Measurements from ENCODE around the gene ZFHX3. TPM values are rescaled to one million over a fixed set of nuclear protein-coding genes. Genes with fewer than 3 reads are reported as not detected.
A peak's percentile ranks its signal among the peaks of the same experiment; 100 is the strongest.

Gene ZFHX3
- total RNA-seq, 2 donors from 2014 or later: 0.21 to 0.22 TPM

DNA sequence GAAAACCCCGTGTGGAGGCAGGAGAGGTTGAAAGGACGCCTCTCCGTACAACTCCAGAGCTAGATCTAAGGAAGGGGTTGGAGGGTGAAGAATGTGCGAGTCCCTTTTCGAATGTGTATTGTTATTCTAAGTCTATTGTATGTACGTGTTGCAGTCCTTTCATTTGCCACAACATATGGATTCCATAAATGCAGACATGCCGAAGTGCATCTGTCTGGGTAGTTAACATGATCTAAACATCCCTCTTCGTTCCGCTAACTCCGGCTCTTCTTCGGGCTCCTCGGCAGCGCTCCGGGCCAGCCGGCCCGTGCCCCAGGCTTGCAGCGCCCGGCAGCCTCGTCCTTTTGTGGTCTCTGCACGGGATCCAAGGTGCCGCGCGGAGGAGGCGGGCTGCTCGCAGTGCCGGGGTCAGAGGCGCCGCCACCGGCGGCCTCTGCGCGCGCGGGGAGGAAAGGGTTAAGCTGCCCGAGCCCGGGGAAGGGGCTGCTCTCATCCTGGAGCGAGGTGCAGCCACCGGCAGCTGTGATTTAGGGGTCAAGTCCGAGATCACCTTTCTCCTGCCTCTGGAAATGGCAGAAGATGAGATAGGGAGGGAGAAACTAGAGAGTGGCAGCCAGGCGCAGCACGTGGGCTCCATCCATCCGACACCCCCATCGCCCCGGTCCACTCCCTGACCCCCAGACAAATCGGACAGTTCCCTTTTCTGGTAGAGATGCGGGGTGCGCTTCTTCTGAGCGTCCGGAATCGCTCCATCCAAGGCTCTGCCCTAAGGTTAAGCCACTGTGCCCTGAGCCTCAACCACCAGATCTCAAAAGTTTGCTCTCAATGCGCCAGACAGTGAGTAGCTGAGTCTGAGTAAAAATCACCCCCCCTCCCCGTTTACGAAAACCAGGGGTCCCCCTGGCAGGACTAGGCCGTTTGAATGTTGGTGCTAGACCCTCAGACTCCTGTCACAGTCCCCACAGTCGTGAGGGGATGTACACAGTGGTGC is 15.1 kb upstream of the ZFHX3 start:
- Mint-ChIP-seq H3K4me1 (no peaks in the 10 kb centered on the region), H3K27ac (no peak overlapping the region), H3K4me3 (no peak overlapping the region), H3K36me3 (ENCODE audit: low read depth) (no peaks in the 10 kb centered on the region), H3K27me3 (peaks cover 48% of the 10 kb centered on the region), H3K9me3 (no peaks in the 10 kb centered on the region)
- no peak for ATAC-seq (replicated peaks)

- H3K27me3 Mint-ChIP-seq: peaks cover 50% of the 10 kb centered on the region
- H3K27ac Mint-ChIP-seq: no peak overlapping the region
- H3K4me1 Mint-ChIP-seq: peaks cover 3% of the 10 kb centered on the region
- no peak for ATAC-seq (replicated peaks)
- no peaks in the 10 kb centered on the region for H3K9me3 Mint-ChIP-seq
- H3K36me3 Mint-ChIP-seq (ENCODE audit: low read depth): peaks cover 5% of the 10 kb centered on the region
- no peak overlapping the region for H3K4me3 Mint-ChIP-seq
These were observed 14.2 kb upstream of the ZFHX3 start for GRCh38 chr16:73062001-73062616.

- peaks cover 8% of the 10 kb centered on the region for H3K4me1 Mint-ChIP-seq
- ATAC-seq (replicated peaks): no peak
- H3K27ac Mint-ChIP-seq: no peak overlapping the region
- no peak overlapping the region for H3K4me3 Mint-ChIP-seq
- H3K27me3 Mint-ChIP-seq: peaks cover 61% of the 10 kb centered on the region
- peaks cover 6% of the 10 kb centered on the region for H3K36me3 Mint-ChIP-seq (ENCODE audit: low read depth)
- H3K9me3 Mint-ChIP-seq: no peaks in the 10 kb centered on the region
These were observed 13.1 kb upstream of the ZFHX3 start for GRCh38 chr16:73060892-73061490.

DNA sequence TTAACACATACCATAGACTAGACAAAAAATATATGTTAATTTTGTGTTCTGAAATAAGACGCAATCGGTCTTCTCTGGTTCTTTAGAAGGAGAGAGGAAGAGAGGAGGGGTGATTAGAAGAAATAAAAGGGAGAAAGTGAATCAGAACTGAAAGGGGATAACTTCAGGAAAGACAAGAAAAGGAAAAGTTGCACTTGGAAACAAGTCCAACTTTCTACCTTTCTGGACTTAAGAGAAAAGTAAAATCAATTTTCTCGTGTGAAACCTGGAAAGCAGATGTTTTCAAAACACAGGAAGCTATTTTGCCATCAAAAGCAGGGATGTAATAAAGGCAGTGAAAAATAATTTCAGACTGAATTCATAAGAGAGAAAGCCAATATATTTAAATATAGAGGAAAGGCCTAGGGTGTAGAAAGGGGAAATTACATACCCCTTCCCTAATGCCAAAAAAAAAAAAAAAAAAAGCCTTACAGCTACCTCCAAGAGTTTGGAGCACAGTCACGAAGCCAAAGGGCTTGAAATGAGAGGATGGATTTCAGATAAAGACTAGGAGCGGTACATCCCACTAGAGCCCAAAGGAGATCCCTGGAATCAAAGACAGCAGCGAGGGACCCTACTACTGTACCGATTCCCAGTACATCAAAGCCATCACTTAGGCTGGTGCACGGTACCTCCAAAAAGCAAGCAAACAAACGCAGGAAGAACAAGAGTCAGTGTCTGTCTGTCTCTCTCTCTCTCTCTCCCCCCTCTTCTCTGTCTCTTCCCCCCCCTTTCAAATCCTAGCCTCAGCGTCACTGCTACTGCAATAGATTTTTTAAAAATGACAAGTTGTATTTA is 12.1 kb upstream of the ZFHX3 start:
- no peaks in the 10 kb centered on the region for H3K9me3 Mint-ChIP-seq
- peaks cover 14% of the 10 kb centered on the region for H3K4me1 Mint-ChIP-seq
- H3K4me3 Mint-ChIP-seq: peak overlapping the region; percentile 69
- no peak overlapping the region for H3K27ac Mint-ChIP-seq
- peaks cover 64% of the 10 kb centered on the region for H3K27me3 Mint-ChIP-seq
- no peak for ATAC-seq (replicated peaks)
- peaks cover 6% of the 10 kb centered on the region for H3K36me3 Mint-ChIP-seq (ENCODE audit: low read depth)

- Mint-ChIP-seq H3K4me3 (peak overlapping the region; percentile 69), H3K9me3 (no peaks in the 10 kb centered on the region), H3K27ac (no peak overlapping the region), H3K27me3 (peaks cover 58% of the 10 kb centered on the region), H3K4me1 (peaks cover 14% of the 10 kb centered on the region), H3K36me3 (ENCODE audit: low read depth) (peaks cover 6% of the 10 kb centered on the region)
- peak; percentile 24 for ATAC-seq (replicated peaks)
These were observed 10.9 kb upstream of the ZFHX3 start for GRCh38 chr16:73058616-73059409.

- peak; percentile 51 for ATAC-seq (replicated peaks)
These were observed 10.3 kb upstream of the ZFHX3 start for GRCh38 chr16:73058221-73058615.

GRCh38 chr16:73057291-73058210 is 9.6 kb upstream of the ZFHX3 start:
- Mint-ChIP-seq H3K36me3 (ENCODE audit: low read depth) (peaks cover 6% of the 10 kb centered on the region), H3K9me3 (no peaks in the 10 kb centered on the region), H3K27ac (no peak overlapping the region), H3K27me3 (peaks cover 49% of the 10 kb centered on the region), H3K4me3 (peak overlapping the region; percentile 82), H3K4me1 (peaks cover 14% of the 10 kb centered on the region)
- ATAC-seq (replicated peaks): peak; percentile 28

More at GRCh38 chr16:73058221-73058615, 10.3 kb upstream of the ZFHX3 start:
- Mint-ChIP-seq H3K27me3 (peaks cover 52% of the 10 kb centered on the region), H3K27ac (no peak overlapping the region), H3K4me3 (no peak overlapping the region), H3K9me3 (no peaks in the 10 kb centered on the region), H3K36me3 (ENCODE audit: low read depth) (peaks cover 6% of the 10 kb centered on the region), H3K4me1 (peaks cover 14% of the 10 kb centered on the region)

DNA sequence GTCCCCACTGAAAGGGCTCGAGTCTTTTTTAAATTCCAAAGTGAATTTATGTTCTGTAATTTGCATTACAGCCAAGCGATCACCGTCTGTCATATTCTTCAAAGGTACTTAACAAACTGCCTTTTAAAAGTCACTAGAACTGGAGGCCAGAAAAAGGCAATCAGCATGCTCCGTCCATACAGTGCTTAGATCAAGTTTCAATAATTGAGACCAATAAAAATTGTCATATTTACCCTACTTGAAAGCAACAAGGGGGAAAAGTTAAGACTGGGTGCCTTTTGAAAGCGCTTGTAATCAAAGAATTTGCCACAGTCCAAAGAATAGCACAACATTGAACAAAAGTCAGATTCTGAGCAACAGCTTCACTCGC is 9.0 kb upstream of the ZFHX3 start:
- Mint-ChIP-seq H3K4me3 (peak overlapping the region; percentile 82), H3K27me3 (peaks cover 42% of the 10 kb centered on the region), H3K9me3 (no peaks in the 10 kb centered on the region), H3K4me1 (peaks cover 14% of the 10 kb centered on the region), H3K36me3 (ENCODE audit: low read depth) (peaks cover 6% of the 10 kb centered on the region), H3K27ac (no peak overlapping the region)
- ATAC-seq (replicated peaks): no peak

GRCh38 chr16:73056448-73056847 is 8.5 kb upstream of the ZFHX3 start:
- Mint-ChIP-seq H3K27me3 (peaks cover 40% of the 10 kb centered on the region), H3K9me3 (no peaks in the 10 kb centered on the region), H3K36me3 (ENCODE audit: low read depth) (peaks cover 6% of the 10 kb centered on the region), H3K27ac (no peak overlapping the region), H3K4me1 (peaks cover 14% of the 10 kb centered on the region), H3K4me3 (no peak overlapping the region)
- ATAC-seq (replicated peaks): no peak

DNA sequence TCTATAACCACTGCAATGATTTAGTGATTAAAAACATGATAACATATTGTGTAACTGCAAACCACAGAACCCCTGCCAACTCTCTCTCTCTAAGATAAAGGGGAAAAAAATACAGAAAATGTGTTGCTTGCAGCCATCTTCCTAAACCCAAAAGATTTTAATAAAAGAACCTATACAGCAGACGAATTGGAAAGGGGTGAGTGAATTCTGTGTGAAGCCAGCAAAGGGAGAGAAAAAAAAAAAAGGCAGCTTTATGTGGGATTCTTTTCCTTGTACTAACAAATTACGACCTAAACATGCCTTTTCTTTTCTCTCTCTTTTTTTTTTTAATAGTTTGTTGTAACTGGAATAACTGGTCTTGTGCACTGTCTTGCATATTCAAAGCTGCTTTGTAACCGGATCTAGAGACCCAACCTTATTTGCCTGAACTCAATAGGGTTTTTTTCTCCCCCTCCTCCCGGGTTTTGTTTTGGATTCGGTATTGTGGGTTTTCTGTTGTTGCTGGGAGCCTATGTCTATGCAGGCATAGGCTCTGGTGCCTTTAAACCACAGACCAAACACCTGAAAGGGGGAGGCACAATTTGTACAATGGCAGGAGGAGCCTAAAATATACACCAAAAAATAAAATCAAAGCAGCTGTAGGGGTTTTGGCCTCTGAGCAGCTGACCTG is 7.0 kb upstream of the ZFHX3 start:
- ATAC-seq (replicated peaks): no peak
- Mint-ChIP-seq H3K36me3 (ENCODE audit: low read depth) (peaks cover 6% of the 10 kb centered on the region), H3K4me3 (no peak overlapping the region)

GRCh38 chr16:73054498-73054812 is 6.5 kb upstream of the ZFHX3 start:
- H3K27ac Mint-ChIP-seq: no peak overlapping the region
- peaks cover 28% of the 10 kb centered on the region for H3K27me3 Mint-ChIP-seq
- ATAC-seq (replicated peaks): no peak
- H3K36me3 Mint-ChIP-seq (ENCODE audit: low read depth): peaks cover 6% of the 10 kb centered on the region
- no peak overlapping the region for H3K4me3 Mint-ChIP-seq
- H3K4me1 Mint-ChIP-seq: peaks cover 14% of the 10 kb centered on the region
- H3K9me3 Mint-ChIP-seq: no peaks in the 10 kb centered on the region

More for the DNA sequence above, 7.0 kb upstream of the ZFHX3 start:
- H3K4me1 Mint-ChIP-seq: peaks cover 14% of the 10 kb centered on the region
- H3K27ac Mint-ChIP-seq: no peak overlapping the region
- no peaks in the 10 kb centered on the region for H3K9me3 Mint-ChIP-seq
- peaks cover 33% of the 10 kb centered on the region for H3K27me3 Mint-ChIP-seq

DNA sequence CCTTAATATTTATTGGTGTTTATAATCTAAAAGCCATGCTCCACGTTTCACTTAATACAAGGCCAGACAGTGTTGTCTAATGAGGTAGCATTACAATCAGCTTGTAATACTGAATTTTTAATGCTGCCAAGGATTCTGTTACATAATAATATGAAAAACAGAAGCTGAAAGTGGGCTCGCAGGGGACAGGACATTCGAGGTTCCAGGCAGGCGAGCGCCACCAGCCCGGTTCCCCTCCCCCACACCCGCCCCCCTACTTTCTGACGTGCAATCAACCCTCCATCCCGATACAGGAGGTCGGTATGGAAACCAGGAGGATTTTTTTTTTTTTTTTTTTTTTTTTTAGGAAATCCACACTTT is 6.2 kb upstream of the ZFHX3 start:
- Mint-ChIP-seq H3K36me3 (ENCODE audit: low read depth) (peaks cover 6% of the 10 kb centered on the region), H3K27me3 (peaks cover 27% of the 10 kb centered on the region), H3K4me1 (peaks cover 14% of the 10 kb centered on the region), H3K4me3 (no peak overlapping the region), H3K27ac (no peak overlapping the region), H3K9me3 (no peaks in the 10 kb centered on the region)
- ATAC-seq (replicated peaks): no peak
